ENCODE data around the gene ECI1. TPM values are rescaled to one million over a fixed set of nuclear protein-coding genes. Genes with fewer than 3 reads are reported as not detected.
A peak's percentile ranks its signal among the peaks of the same experiment; 100 is the strongest.

Gene ECI1
- total RNA-seq, 1 experiment from 2014 or later: 140 TPM

GRCh38 chr16:2236337-2237101 is 14.9 kb downstream of the ECI1 start, which contains the start of gene DNASE1L2 (continued):
- TF ChIP-seq REST (IDR thresholded peaks at IDR 0.05; ENCODE audit: low read depth) (no peak), SIN3A (IDR thresholded peaks at IDR 0.05; ENCODE audit: low read depth) (no peak), RAD21 (IDR thresholded peaks at IDR 0.05; ENCODE audit: low read depth) (no peak), YY1 (IDR thresholded peaks at IDR 0.05; ENCODE audit: extremely low read depth, insufficient replicate concordance, low read depth, low read length) (no peak), POLR2AphosphoS5 (IDR thresholded peaks at IDR 0.05; ENCODE audit: low read depth, low read length) (no peak), JUND (IDR thresholded peaks at IDR 0.05) (no peak)
- TF ChIP-seq, protein P1, sequence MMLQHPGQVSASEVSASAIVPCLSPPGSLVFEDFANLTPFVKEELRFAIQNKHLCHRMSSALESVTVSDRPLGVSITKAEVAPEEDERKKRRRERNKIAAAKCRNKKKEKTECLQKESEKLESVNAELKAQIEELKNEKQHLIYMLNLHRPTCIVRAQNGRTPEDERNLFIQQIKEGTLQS (IDR thresholded peaks at IDR 0.05): no peak

DNA sequence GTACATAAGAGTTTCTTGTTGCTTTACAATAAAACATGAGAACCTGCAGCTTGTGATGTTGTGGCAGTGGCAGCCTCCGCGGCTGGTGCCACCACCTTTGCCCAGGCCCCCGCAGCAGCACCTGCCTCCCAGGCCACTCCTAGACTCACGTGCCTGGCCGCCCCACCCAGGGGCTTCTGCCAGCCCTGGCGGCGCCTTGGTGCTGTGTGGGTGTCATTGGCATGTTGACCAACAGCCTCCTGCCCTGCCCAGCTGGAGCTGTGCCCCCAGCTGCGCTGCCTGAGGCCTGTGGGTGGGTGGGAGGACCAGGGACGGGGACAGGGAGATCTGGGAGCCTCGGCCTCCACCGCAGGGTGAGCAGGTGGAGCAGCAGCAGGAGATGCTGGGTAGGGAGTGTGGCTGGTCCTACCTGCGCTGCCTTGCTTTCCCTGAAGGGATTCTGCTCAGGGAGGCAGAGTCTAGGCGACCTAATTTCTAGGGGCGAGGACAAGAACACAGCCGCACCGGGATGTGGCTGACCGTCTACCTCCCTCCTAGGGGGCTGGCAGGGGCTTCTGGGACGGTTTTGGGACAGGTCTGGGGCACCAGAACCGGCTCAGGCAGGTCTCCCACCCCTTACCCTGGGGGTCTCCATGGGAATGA is 15.6 kb downstream of the ECI1 start:
- H3K9me3 ChIP-seq (ENCODE audit: control insufficient read depth in 1 of 2, insufficient read depth in 1 of 2, low read depth in 1 of 2, low read length in 2 of 2): no peaks in the 10 kb centered on the region
- no peak for DNase-seq (ENCODE audit: low read depth, low spot score)
- no TSS peak for BruUV-seq (replicated peaks)
- H3K4me1 ChIP-seq (ENCODE audit: control insufficient read depth in 1 of 2, insufficient read depth in 2 of 2, low read length in 2 of 2): peaks cover 0 to 14% of the 10 kb centered on the region in 2 experiments; a peak in 3 of 4 replicates
- H3K36me3 ChIP-seq (ENCODE audit: control insufficient read depth in 1 of 2, insufficient read depth in 2 of 2, low read length in 2 of 2): peaks cover 3% of the 10 kb centered on the region in 2 experiments; a peak in 1 of 4 replicates
- ATAC-seq: peak; percentile 10; the same call in 1 of the 2 replicates
- H3K27me3 ChIP-seq (ENCODE audit: insufficient read depth, low read length): no peaks in the 10 kb centered on the region
- H3K27ac ChIP-seq (ENCODE audit: low read depth, low read length): no peak overlapping the region; the same call in 1 of the 2 replicates
- POLR2A ChIA-PET: interaction anchor here (1.2 kb wide), 1 partner anchor 16 kb away, joined by 3 read pairs; the partner anchor contains the start of gene ECI1
- intact Hi-C loops (cut with micrococcal nuclease): no loop called here
- H3K79me2 ChIP-seq (ENCODE audit: insufficient read depth, low read length): no peaks in the 10 kb centered on the region
- RAD21 ChIA-PET (ENCODE audit: low non-redundant PET in 1 of 2, low total read pairs in 2 of 2, uncharacterized antibody in 2 of 2, unreplicated experiment in 2 of 2): no interaction called here
- TF ChIP-seq EZH2 (IDR thresholded peaks at IDR 0.05) (no peak), TCF7L2 (IDR thresholded peaks at IDR 0.05; ENCODE audit: borderline replicate concordance, extremely low read depth, insufficient read depth, insufficient read length) (no peak), RAD21 (IDR thresholded peaks at IDR 0.05; ENCODE audit: low read depth) (no peak), ELF1 (IDR thresholded peaks at IDR 0.05; ENCODE audit: borderline replicate concordance, low read depth) (no peak), JUND (IDR thresholded peaks at IDR 0.05) (no peak), SP1 (IDR thresholded peaks at IDR 0.05; ENCODE audit: low read depth) (no peak), ZFX (IDR thresholded peaks at IDR 0.05) (no peak)
- TF ChIP-seq, protein P2, sequence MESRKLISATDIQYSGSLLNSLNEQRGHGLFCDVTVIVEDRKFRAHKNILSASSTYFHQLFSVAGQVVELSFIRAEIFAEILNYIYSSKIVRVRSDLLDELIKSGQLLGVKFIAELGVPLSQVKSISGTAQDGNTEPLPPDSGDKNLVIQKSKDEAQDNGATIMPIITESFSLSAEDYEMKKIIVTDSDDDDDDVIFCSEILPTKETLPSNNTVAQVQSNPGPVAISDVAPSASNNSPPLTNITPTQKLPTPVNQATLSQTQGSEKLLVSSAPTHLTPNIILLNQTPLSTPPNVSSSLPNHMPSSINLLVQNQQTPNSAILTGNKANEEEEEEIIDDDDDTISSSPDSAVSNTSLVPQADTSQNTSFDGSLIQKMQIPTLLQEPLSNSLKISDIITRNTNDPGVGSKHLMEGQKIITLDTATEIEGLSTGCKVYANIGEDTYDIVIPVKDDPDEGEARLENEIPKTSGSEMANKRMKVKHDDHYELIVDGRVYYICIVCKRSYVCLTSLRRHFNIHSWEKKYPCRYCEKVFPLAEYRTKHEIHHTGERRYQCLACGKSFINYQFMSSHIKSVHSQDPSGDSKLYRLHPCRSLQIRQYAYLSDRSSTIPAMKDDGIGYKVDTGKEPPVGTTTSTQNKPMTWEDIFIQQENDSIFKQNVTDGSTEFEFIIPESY (IDR thresholded peaks at IDR 0.05; ENCODE audit: extremely low read depth, insufficient replicate concordance, low read length): no peak
- CTCF ChIA-PET: no interaction called here
- H3K4me3 ChIP-seq (replicated peaks in 1 of 2; ENCODE audit: low read depth in 1 of 2, low read length in 2 of 2): no peak overlapping the region
- H3K9ac ChIP-seq (ENCODE audit: low read length): no peak overlapping the region
- H3K9me2 ChIP-seq (ENCODE audit: insufficient read depth): no peaks in the 10 kb centered on the region
- H4K20me1 ChIP-seq (ENCODE audit: insufficient read depth): no peaks in the 10 kb centered on the region
- no peak overlapping the region for H3K4me2 ChIP-seq (ENCODE audit: low read length)
- no peak overlapping the region for H2AFZ ChIP-seq (ENCODE audit: low read depth, low read length, poor library complexity, severe bottlenecking)

All from HCT116 (cell line).